Panc1 (cell line): Measurements from ENCODE around the gene BCR. TPM values are rescaled to one million over a fixed set of nuclear protein-coding genes. Genes with fewer than 3 reads are reported as not detected.

Experiments used
- ATAC-seq: fragments of 200-7000 bp; cut with Tn5 transposase; 2 replicates; pipeline ENCODE4 v1.9.1; 2020; ENCODE audit warnings: mild to moderate bottlenecking, moderate library complexity
- BruUV-seq: library from RNA; stranded (reverse); fragments of 400-500 nt; replicated peaks from 2 replicates; lab custom pipeline; 2021; lab: Mats Ljungman, UMichigan
- CTCF ChIA-PET: fragments of 300-600 bp; sonication (Branson Sonifier 250); formaldehyde crosslinking; loops from one replicate; lab custom pipeline; 2022; ENCODE audit warnings: antibody characterized with exemption; lab: Charles Lee
- POLR2A ChIA-PET: fragments of 300-600 bp; sonication (Branson Sonifier 250); formaldehyde crosslinking; loops from one replicate; lab custom pipeline; 2022; ENCODE audit warnings: antibody characterized with exemption; lab: Charles Lee
- DNase-seq: peaks from one replicate; pipeline ENCODE4 v3.0.0-alpha.2; 2010; ENCODE audit warnings: low read depth, low spot score
- H3K27ac ChIP-seq: 2 replicates; pipeline ENCODE4 v1.5.1; 2011; ENCODE audit warnings: mild to moderate bottlenecking, low read length, inconsistent platforms
- H3K27me3 ChIP-seq: fragments of 200-500 bp; sonication (Bioruptor generic); 2 replicates; pipeline ENCODE4 v1.6.0; 2014; ENCODE audit warnings: low read length, inconsistent platforms; ENCODE audit not compliant: control insufficient read depth, insufficient read depth
- H3K36me3 ChIP-seq: fragments of 200-500 bp; sonication (Bioruptor generic); 2 replicates; pipeline ENCODE4 v1.5.1; 2014; ENCODE audit warnings: inconsistent platforms, mild to moderate bottlenecking, low read length, moderate library complexity; ENCODE audit not compliant: control insufficient read depth, insufficient read depth
- H3K4me1 ChIP-seq: 2 replicates; pipeline ENCODE4 v1.5.1; 2011; ENCODE audit warnings: inconsistent platforms, mild to moderate bottlenecking, low read length, moderate library complexity; ENCODE audit not compliant: control insufficient read depth, insufficient read depth
- H3K4me3 ChIP-seq, 2 experiments: 2 replicates each; pipeline ENCODE4 v1.5.1; 2011 to 2012; ENCODE audit warnings: low read depth in 2 of 2, low read length in 2 of 2, mild to moderate bottlenecking in 2 of 2, inconsistent platforms in 1 of 2, moderate library complexity in 1 of 2
- H3K9me3 ChIP-seq: fragments of 200-500 bp; sonication (Bioruptor generic); 2 replicates; pipeline ENCODE4 v1.5.1; 2014; ENCODE audit warnings: low read depth, mild to moderate bottlenecking, inconsistent platforms, low read length, moderate library complexity; ENCODE audit not compliant: control insufficient read depth, insufficient read depth
- POLR2AphosphoS5 ChIP-seq: IDR thresholded peaks from 2 replicates; pipeline ENCODE4 v1.6.1; 2012; ENCODE audit warnings: mild to moderate bottlenecking, low read depth, low read length, moderate library complexity
- REST ChIP-seq, 2 experiments: IDR thresholded peaks; 2 replicates each; pipeline ENCODE4 v1.6.1; 2011 to 2012; ENCODE audit warnings: low read depth in 2 of 2, control low read depth in 1 of 2, low read length in 1 of 2, mild to moderate bottlenecking in 1 of 2, moderate library complexity in 1 of 2; ENCODE audit not compliant: insufficient read depth in 1 of 2
- SIN3A ChIP-seq: IDR thresholded peaks from 2 replicates; pipeline ENCODE4 v1.6.1; 2012; ENCODE audit warnings: low read depth, mild to moderate bottlenecking, low read length, moderate library complexity, borderline replicate concordance; ENCODE audit not compliant: insufficient read depth
- TCF7L2 ChIP-seq: IDR thresholded peaks from 2 replicates; pipeline ENCODE4 v1.6.1; 2011; ENCODE audit warnings: mild to moderate bottlenecking, low read depth, low read length, inconsistent platforms
- in situ Hi-C: cut with HindIII; loops from 2 replicates; pipeline ENCODE4 v1.10.0; 2016; ENCODE audit warnings: low sequenced_read_pairs, low pct_unique_long_range_greater_than_20kb
- intact Hi-C: fragments of 100-400 bp; cut with micrococcal nuclease; formaldehyde crosslinking; loops from one replicate; pipeline ENCODE4 v1.10.0; 2022; ENCODE audit not compliant: unreplicated experiment
- total RNA-seq: library from RNA; stranded (reverse); gene quantifications from one replicate; pipeline ENCODE4 v1.2.1, GENCODE V29; 2021; ENCODE audit not compliant: unreplicated experiment
- TF ChIP-seq, protein P1 (sequence below): fragments of 450-650 bp; IDR thresholded peaks from 2 replicates; pipeline ENCODE4 v1.5.1; 2017; ENCODE audit warnings: mild to moderate bottlenecking

BCR gene
- total RNA-seq, 1 experiment from 2014 or later = 32.1 TPM

- POLR2A ChIA-PET = no interaction called here
- DNase-seq (no peak), ATAC-seq (no peak)
- intact Hi-C loops = no loop called here
- H3K4me3 ChIP-seq = no peak overlapping the region
- TF ChIP-seq REST (IDR thresholded peaks at IDR 0.05; ENCODE audit: insufficient read depth in 1 of 2, low read depth in 2 of 2, low read length in 1 of 2) = no peak
- no peak for TF ChIP-seq POLR2AphosphoS5
- TF ChIP-seq TCF7L2 = no peak
- no peak for TF ChIP-seq SIN3A
- TF ChIP-seq, protein P1, sequence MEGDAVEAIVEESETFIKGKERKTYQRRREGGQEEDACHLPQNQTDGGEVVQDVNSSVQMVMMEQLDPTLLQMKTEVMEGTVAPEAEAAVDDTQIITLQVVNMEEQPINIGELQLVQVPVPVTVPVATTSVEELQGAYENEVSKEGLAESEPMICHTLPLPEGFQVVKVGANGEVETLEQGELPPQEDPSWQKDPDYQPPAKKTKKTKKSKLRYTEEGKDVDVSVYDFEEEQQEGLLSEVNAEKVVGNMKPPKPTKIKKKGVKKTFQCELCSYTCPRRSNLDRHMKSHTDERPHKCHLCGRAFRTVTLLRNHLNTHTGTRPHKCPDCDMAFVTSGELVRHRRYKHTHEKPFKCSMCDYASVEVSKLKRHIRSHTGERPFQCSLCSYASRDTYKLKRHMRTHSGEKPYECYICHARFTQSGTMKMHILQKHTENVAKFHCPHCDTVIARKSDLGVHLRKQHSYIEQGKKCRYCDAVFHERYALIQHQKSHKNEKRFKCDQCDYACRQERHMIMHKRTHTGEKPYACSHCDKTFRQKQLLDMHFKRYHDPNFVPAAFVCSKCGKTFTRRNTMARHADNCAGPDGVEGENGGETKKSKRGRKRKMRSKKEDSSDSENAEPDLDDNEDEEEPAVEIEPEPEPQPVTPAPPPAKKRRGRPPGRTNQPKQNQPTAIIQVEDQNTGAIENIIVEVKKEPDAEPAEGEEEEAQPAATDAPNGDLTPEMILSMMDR = no peak
- BruUV-seq = no TSS peak
- no peaks in the 10 kb centered on the region for H3K36me3 ChIP-seq
- no peaks in the 10 kb centered on the region for H3K27me3 ChIP-seq
- no peaks in the 10 kb centered on the region for H3K9me3 ChIP-seq
- in situ Hi-C loops = no loop called here
- no peak overlapping the region for H3K27ac ChIP-seq
- CTCF ChIA-PET = no interaction called here
- H3K4me1 ChIP-seq = peaks cover 3% of the 10 kb centered on the region; the same call in 1 of the 2 replicates
Observed at GRCh38 chr22:23190526-23190925, 10.2 kb downstream of the BCR start.

- Histone ChIP-seq H3K27ac (no peak overlapping the region), H3K4me1 (no peaks in the 10 kb centered on the region), H3K36me3 (no peaks in the 10 kb centered on the region), H3K9me3 (no peaks in the 10 kb centered on the region), H3K4me3 (no peak overlapping the region), H3K27me3 (no peaks in the 10 kb centered on the region)
- no TSS peak for BruUV-seq
- ATAC-seq (no peak), DNase-seq (no peak)
- in situ Hi-C loops (no loop called here), intact Hi-C loops (no loop called here)
- TF ChIP-seq POLR2AphosphoS5 (no peak), REST (IDR thresholded peaks at IDR 0.05; ENCODE audit: insufficient read depth in 1 of 2, low read depth in 2 of 2, low read length in 1 of 2) (no peak), TCF7L2 (no peak), SIN3A (no peak)
- TF ChIP-seq, protein P1 = no peak
- ChIA-PET POLR2A (no interaction called here), CTCF (no interaction called here)
Observed at GRCh38 chr22:23192133-23192532, 11.8 kb downstream of the BCR start.
